Ascending aorta (tissue), 2 donors: ENCODE results near the gene DYDC1. TPM values are rescaled to one million over a fixed set of nuclear protein-coding genes. Genes with fewer than 3 reads are reported as not detected.

Source experiments
- DNase-seq, 2 donors: peaks; one replicate each; pipeline ENCODE4 v3.0.0-alpha.2; 2019; ENCODE audit warnings: low spot score in 2 of 2
- H3K27ac ChIP-seq, 2 donors: fragments of 200-600 bp; sonication (generic); one replicate each; pipeline ENCODE4 v1.5.1; 2016 to 2017; ENCODE audit warnings: mild to moderate bottlenecking in 1 of 2
- H3K27me3 ChIP-seq: fragments of 200-600 bp; sonication (generic); one replicate; pipeline ENCODE4 v1.5.1; 2017
- H3K36me3 ChIP-seq, 2 donors: fragments of 200-600 bp; sonication (generic); one replicate each; pipeline ENCODE4 v1.5.1; 2016
- H3K4me1 ChIP-seq, 2 donors: fragments of 200-600 bp; sonication (generic); one replicate each; pipeline ENCODE4 v1.5.1; 2016 to 2017; ENCODE audit warnings: mild to moderate bottlenecking in 1 of 2
- H3K4me3 ChIP-seq, 2 donors: fragments of 200-600 bp; sonication (generic); one replicate each; pipeline ENCODE4 v1.5.1; 2016 to 2017; ENCODE audit warnings: mild to moderate bottlenecking in 1 of 2
- H3K9me3 ChIP-seq, 2 donors: fragments of 200-600 bp; sonication (generic); one replicate each; pipeline ENCODE4 v1.5.1; 2016
- CTCF ChIP-seq, 3 experiments: fragments of 200-600 bp in 2 of 3; fragments of 450-650 bp in 1 of 3; sonication (generic) in 2 of 3; IDR thresholded peaks; one replicate each; pipeline ENCODE4 v1.5.1; 2016 to 2019; ENCODE audit warnings: antibody characterized with exemption in 3 of 3, mild to moderate bottlenecking in 1 of 3, moderate library complexity in 1 of 3
- intact Hi-C: fragments of 100-400 bp; cut with DNase I; formaldehyde crosslinking; loops from one replicate; pipeline ENCODE4 v1.15.1; 2023
- total RNA-seq: library from RNA; depleted of rRNA; stranded (reverse); fragments of >200 nt; gene quantifications from one replicate; pipeline ENCODE4 v1.1.0, GENCODE V29; 2016

Gene DYDC1
- total RNA-seq, 1 donor from 2014 or later: not detected

GRCh38 chr10:80357851-80358125 lies 1.2 kb upstream of the DYDC1 start:
- Histone ChIP-seq H3K4me3 (no peak overlapping the region), H3K36me3 (no peaks in the 10 kb centered on the region), H3K4me1 (peaks cover 0 to 7% of the 10 kb centered on the region in 2 donors), H3K9me3 (no peaks in the 10 kb centered on the region), H3K27me3 (no peaks in the 10 kb centered on the region), H3K27ac (no peak overlapping the region)
- DNase-seq: no peak
- no peak for TF ChIP-seq CTCF (IDR thresholded peaks at IDR 0.05)
- intact Hi-C loops: no loop called here

GRCh38 chr10:80356989-80357850 lies 665 bp upstream of the DYDC1 start:
- Histone ChIP-seq H3K4me1 (peaks cover 0 to 7% of the 10 kb centered on the region in 2 donors), H3K4me3 (peak overlapping the region; percentile 29 to 51), H3K36me3 (no peaks in the 10 kb centered on the region), H3K27me3 (no peaks in the 10 kb centered on the region), H3K27ac (no peak overlapping the region), H3K9me3 (no peaks in the 10 kb centered on the region)
- TF ChIP-seq CTCF (IDR thresholded peaks at IDR 0.05): no peak
- intact Hi-C loops: no loop called here
- DNase-seq: no peak

GRCh38 chr10:80351220-80351619 lies 5.3 kb downstream of the DYDC1 start:
- intact Hi-C loops: no loop called here
- Histone ChIP-seq H3K27me3 (no peaks in the 10 kb centered on the region), H3K4me3 (no peak overlapping the region), H3K9me3 (no peaks in the 10 kb centered on the region), H3K27ac (no peak overlapping the region), H3K4me1 (peaks cover 0 to under 1% of the 10 kb centered on the region in 2 donors), H3K36me3 (no peaks in the 10 kb centered on the region)
- no peak for DNase-seq
- TF ChIP-seq CTCF (IDR thresholded peaks at IDR 0.05): no peak

GRCh38 chr10:80350251-80350650 lies 6.3 kb downstream of the DYDC1 start:
- intact Hi-C loops: no loop called here
- Histone ChIP-seq H3K27ac (no peak overlapping the region), H3K4me3 (no peak overlapping the region), H3K4me1 (no peaks in the 10 kb centered on the region), H3K9me3 (no peaks in the 10 kb centered on the region), H3K36me3 (no peaks in the 10 kb centered on the region), H3K27me3 (no peaks in the 10 kb centered on the region)
- no peak for DNase-seq
- no peak for TF ChIP-seq CTCF (IDR thresholded peaks at IDR 0.05)

GRCh38 chr10:80344912-80345311 lies 11.6 kb downstream of the DYDC1 start:
- Histone ChIP-seq H3K9me3 (no peaks in the 10 kb centered on the region), H3K27ac (no peak overlapping the region), H3K36me3 (no peaks in the 10 kb centered on the region), H3K27me3 (no peaks in the 10 kb centered on the region), H3K4me1 (no peaks in the 10 kb centered on the region), H3K4me3 (no peak overlapping the region)
- intact Hi-C loops: no loop called here
- DNase-seq: no peak
- no peak for TF ChIP-seq CTCF (IDR thresholded peaks at IDR 0.05)
